BLaER1 (cell line): ENCODE measurements around the gene PGA4.
"Not testable (repeated sequence)": the region's sequence is repeated elsewhere in the genome, so short reads cannot be mapped to it uniquely, and the experiment has no call there.

Experiments used
- H3K27ac ChIP-seq: shearing (Covaris generic); formaldehyde crosslinking; 2 replicates; pipeline ENCODE4 v1.8.1; 2022
- H3K27me3 ChIP-seq: shearing (Covaris generic); formaldehyde crosslinking; 2 replicates; pipeline ENCODE4 v1.8.1; 2022
- H3K36me3 ChIP-seq: shearing (Covaris generic); formaldehyde crosslinking; 2 replicates; pipeline ENCODE4 v1.8.1; 2022
- H3K4me1 ChIP-seq: shearing (Covaris generic); formaldehyde crosslinking; 2 replicates; pipeline ENCODE4 v1.8.1; 2022
- H3K4me2 ChIP-seq: shearing (Covaris generic); formaldehyde crosslinking; 2 replicates; pipeline ENCODE4 v1.8.1; 2022
- H3K4me3 ChIP-seq: shearing (Covaris generic); formaldehyde crosslinking; 2 replicates; pipeline ENCODE4 v1.8.1; 2022
- H3K9ac ChIP-seq: shearing (Covaris generic); formaldehyde crosslinking; 2 replicates; pipeline ENCODE4 v1.8.1; 2022
- H3K9me3 ChIP-seq: shearing (Covaris generic); formaldehyde crosslinking; 2 replicates; pipeline ENCODE4 v1.8.1; 2022
- H4K20me1 ChIP-seq: shearing (Covaris generic); formaldehyde crosslinking; 2 replicates; pipeline ENCODE4 v1.8.1; 2022
- Cebpa-rat ChIP-seq: shearing (Covaris generic); IDR thresholded peaks from 2 replicates; pipeline ENCODE4 v1.8.1; 2022

The PGA4 gene

DNA sequence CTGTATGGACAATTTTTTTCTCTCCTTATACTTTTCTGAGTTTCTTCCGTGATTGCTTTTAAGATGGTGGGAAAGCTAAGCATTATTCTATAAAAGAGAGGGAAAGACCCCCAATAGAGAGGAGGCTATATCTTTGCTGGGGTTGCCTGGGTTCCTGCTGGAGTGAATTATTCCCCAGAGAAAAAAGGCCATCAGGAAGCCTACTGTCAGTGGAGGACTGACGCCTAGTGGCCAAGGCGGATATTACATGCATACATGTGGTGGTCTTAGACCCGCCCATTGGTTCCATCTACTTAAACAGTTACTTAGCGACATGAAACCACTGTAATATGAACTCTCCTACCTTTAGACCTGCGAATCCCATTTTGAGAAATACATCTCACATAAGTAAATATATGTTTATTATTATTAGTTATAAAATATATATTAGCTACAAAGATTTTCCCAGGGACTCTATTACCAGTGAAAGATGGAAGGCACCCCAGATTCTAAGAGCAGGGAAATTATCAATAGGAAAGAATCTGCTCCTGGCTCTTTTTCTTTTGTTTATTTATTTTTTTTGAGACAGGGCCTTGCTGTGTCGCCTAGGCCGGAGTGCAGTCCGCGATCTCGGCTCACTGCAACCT lies 34.5 kb upstream of the PGA4 start:
- TF ChIP-seq Cebpa-rat = no peak
- no peak overlapping the region for H3K4me3 ChIP-seq
- peaks cover 8% of the 10 kb centered on the region; the same call in 1 of the 2 replicates for H3K9me3 ChIP-seq
- no peak overlapping the region for H3K9ac ChIP-seq
- peaks cover 6% of the 10 kb centered on the region; the same call in 1 of the 2 replicates for H3K4me1 ChIP-seq
- H3K27me3 ChIP-seq = no peaks in the 10 kb centered on the region
- H3K4me2 ChIP-seq = no peak overlapping the region
- H3K36me3 ChIP-seq = no peaks in the 10 kb centered on the region
- no peaks in the 10 kb centered on the region for H4K20me1 ChIP-seq
- no peak overlapping the region for H3K27ac ChIP-seq

DNA sequence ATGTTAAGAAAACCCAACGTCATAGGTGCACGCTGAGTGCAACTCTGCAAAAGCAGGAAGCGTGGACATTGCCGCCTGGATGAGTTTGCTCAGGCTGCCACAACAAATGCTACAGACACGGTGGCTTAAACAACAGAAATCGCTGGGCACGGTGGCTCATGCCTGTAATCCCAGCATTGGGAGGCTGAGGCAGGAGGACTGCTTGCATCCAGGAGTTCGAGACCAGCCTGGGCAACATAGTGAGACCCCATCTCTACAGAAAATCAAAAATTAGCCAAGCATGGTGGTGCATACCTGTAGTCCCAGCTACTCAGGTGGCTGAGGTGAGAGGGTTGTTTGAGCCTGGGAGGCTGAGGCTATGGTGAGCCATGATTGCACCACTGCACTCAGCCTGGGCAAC lies 32.2 kb upstream of the PGA4 start:
- TF ChIP-seq Cebpa-rat = no peak
- no peak overlapping the region for H3K4me2 ChIP-seq

DNA sequence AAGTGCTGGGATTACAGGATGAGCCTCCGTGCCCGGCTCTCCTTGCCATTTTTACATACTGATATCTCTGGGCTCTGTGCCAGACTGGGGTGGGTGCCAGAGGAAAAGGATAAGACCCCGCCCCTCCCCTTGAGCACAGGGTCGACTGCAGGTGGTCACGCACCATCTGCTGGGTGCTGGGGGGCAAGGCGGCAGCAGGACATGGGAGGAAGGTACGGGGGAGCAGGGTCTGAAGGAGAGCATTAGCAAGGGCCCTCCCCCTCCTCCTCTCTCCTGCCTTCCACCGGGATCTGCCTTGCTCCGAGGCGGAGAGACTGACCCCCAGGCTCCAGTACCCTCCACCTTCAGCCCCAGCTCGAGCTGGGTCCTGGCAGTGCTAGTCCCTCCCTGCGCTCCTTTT lies 28.6 kb upstream of the PGA4 start:
- TF ChIP-seq Cebpa-rat = no peak
- Histone ChIP-seq H3K4me1 (peaks cover 12% of the 10 kb centered on the region), H3K27ac (no peak overlapping the region), H3K9me3 (peaks cover 14% of the 10 kb centered on the region), H3K4me3 (no peak overlapping the region), H3K27me3 (no peaks in the 10 kb centered on the region), H3K4me2 (no peak overlapping the region), H3K36me3 (no peaks in the 10 kb centered on the region), H3K9ac (no peak overlapping the region), H4K20me1 (no peaks in the 10 kb centered on the region)

More for the DNA sequence above, 32.2 kb upstream of the PGA4 start:
- H3K4me3 ChIP-seq = no peak overlapping the region
- H3K4me1 ChIP-seq = peaks cover 6% of the 10 kb centered on the region; the same call in 1 of the 2 replicates
- peaks cover 8% of the 10 kb centered on the region; the same call in 1 of the 2 replicates for H3K9me3 ChIP-seq
- H3K27ac ChIP-seq = no peak overlapping the region
- no peaks in the 10 kb centered on the region for H3K27me3 ChIP-seq
- H3K36me3 ChIP-seq = no peaks in the 10 kb centered on the region
- H3K9ac ChIP-seq = no peak overlapping the region
- H4K20me1 ChIP-seq = no peaks in the 10 kb centered on the region

DNA sequence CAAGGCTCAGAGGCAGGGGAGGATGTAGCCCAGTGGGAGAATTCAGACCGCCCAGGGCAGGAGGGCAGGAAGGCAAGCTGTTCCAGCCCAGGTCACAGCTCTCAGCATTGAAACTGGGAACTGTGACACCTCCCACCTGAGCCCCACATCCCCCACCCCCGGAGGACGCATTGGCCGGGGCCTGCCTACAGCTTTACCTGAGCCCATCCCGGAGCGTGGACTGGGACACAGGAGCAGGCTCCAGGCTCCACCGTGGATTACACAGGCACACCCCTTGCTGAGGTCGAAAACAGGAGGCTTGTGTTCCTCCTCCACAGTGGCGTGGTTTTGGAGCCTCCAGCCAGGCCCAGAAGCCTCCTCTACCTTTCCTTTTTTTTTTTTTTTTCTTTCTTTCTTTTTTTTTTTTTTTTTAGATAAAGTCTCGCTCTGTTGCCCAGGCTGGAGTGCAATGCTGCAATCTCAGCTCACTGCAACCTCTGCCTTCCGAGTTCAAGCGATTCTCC lies 27.9 kb upstream of the PGA4 start:
- no peak for TF ChIP-seq Cebpa-rat
- Histone ChIP-seq H3K4me1 (peaks cover 12% of the 10 kb centered on the region), H3K9ac (no peak overlapping the region)

DNA sequence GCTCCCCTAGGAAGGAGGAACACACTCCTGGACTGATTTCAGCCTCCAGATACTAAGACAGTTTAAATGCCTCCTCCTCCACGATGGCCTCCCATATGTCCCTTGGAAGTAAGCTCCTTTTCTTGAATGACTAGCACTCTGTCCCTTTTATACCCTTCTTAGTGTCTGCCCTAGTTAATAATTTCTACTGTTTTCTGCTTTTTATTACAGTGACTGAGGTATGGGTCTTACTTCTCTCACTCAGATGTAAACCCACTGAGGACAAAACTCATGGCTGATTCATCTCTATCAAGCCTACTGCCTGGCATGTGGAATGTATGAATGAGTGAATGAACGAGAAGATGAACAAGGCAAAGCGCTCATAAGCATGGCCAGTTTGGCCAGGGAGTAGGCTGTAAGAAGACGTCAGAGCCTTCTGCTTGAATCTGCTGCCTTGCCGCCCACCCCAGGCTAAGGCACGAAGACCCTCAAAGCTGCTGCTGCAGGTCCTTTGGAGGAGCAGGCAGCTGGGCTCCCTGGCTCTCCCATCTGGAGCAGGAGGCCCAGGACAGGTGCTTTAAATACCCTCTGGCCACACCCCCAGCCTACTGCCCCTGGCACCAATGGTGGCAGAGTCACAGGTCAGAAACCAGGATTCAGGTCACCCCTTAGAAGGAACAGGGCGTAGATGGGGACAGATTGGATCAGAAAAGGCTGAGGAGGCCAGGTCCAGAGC lies 27.0 kb upstream of the PGA4 start:
- Histone ChIP-seq H3K27ac (no peak overlapping the region), H3K4me1 (peaks cover 12% of the 10 kb centered on the region), H3K27me3 (no peaks in the 10 kb centered on the region), H3K9me3 (peaks cover 23% of the 10 kb centered on the region), H3K4me2 (peak overlapping the region; percentile 54), H4K20me1 (no peaks in the 10 kb centered on the region), H3K36me3 (no peaks in the 10 kb centered on the region), H3K4me3 (no peak overlapping the region), H3K9ac (no peak overlapping the region)
- TF ChIP-seq Cebpa-rat = no peak

More for the DNA sequence above, 27.9 kb upstream of the PGA4 start:
- Histone ChIP-seq H3K36me3 (no peaks in the 10 kb centered on the region), H3K27me3 (no peaks in the 10 kb centered on the region), H3K4me3 (no peak overlapping the region), H3K9me3 (peaks cover 20% of the 10 kb centered on the region), H3K4me2 (no peak overlapping the region), H3K27ac (no peak overlapping the region), H4K20me1 (no peaks in the 10 kb centered on the region)

DNA sequence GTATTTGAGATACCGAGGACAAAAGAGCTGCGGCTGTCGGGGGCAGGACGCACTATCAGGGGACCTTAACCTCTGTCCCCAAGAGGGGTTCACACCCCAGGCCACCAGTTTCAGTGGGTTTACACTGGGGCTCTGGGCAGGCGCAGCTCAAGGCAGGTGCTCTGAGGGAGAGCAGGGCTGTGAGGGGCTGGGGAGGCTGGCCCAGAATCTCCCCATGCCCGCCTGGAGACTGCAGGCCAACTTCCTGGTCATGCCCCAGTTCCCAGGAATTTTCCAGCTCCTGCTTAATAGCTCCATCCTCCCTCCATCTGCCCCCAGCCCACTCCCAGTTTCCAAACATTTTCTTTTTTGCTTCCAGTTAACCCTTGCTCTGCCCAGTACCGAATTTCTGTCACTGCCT lies 26.4 kb upstream of the PGA4 start:
- H3K27me3 ChIP-seq = no peaks in the 10 kb centered on the region
- H3K4me2 ChIP-seq = peak overlapping the region; percentile 54
- H3K36me3 ChIP-seq = no peaks in the 10 kb centered on the region
- H3K9me3 ChIP-seq = peaks cover 20% of the 10 kb centered on the region
- no peak overlapping the region for H3K27ac ChIP-seq
- peaks cover 12% of the 10 kb centered on the region for H3K4me1 ChIP-seq
- H3K9ac ChIP-seq = no peak overlapping the region
- no peak overlapping the region for H3K4me3 ChIP-seq
- no peaks in the 10 kb centered on the region for H4K20me1 ChIP-seq
- no peak for TF ChIP-seq Cebpa-rat

DNA sequence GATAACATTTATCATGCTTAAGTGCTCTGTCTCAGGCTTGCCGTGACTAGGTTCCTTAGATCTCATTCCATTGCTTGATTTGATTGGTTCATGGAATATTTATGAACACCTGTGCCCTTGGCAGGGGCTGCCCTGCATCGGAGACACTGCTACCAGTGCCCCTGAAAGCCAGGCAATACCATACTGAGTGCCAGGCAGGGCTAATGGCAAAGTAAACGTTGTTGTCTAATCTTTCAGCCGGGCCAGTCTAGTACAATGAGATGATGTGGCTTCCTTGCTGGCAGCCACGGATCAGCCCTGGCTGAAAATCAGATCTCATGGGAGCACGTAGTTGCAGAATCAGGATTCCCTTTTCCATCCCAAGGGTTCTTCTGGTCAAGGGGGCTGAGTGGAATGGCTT lies 23.8 kb upstream of the PGA4 start:
- TF ChIP-seq Cebpa-rat = no peak
- no peaks in the 10 kb centered on the region for H4K20me1 ChIP-seq
- no peak overlapping the region for H3K9ac ChIP-seq
- peaks cover 32% of the 10 kb centered on the region for H3K4me1 ChIP-seq
- peaks cover 15% of the 10 kb centered on the region for H3K9me3 ChIP-seq
- H3K36me3 ChIP-seq = no peaks in the 10 kb centered on the region
- H3K27ac ChIP-seq = no peak overlapping the region
- no peak overlapping the region for H3K4me2 ChIP-seq
- H3K27me3 ChIP-seq = no peaks in the 10 kb centered on the region
- H3K4me3 ChIP-seq = no peak overlapping the region

DNA sequence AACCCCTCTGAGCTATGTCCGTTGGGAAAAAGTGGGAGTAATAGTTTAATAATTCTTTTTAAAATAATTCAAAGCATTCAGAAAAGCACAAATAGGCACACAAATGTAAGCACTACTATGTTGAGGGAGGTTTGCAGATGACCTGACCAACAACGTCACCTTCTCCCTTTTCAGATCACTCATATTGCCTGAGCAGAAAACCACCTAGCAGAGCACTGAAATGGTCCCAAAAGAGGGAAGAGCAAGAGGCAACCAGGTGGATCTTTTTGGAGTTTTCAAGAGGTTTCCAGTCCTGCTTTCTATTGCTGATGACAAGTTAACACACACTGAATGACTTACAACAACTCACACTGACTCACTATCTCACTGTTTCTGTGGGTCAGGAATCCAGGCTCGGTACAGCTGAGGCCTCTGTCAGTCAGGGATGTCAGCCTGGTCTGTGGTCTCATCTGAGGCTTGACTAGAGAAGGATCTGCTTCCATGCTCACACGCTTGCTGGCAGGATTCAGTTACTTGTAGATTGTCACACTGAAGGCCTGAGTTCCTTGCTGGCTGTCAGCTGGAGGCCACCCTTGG lies 23.1 kb upstream of the PGA4 start:
- no peaks in the 10 kb centered on the region for H3K36me3 ChIP-seq
- H3K9ac ChIP-seq = no peak overlapping the region
- no peak overlapping the region for H3K4me2 ChIP-seq
- H4K20me1 ChIP-seq = no peaks in the 10 kb centered on the region
- no peaks in the 10 kb centered on the region for H3K27me3 ChIP-seq
- no peak overlapping the region for H3K27ac ChIP-seq
- TF ChIP-seq Cebpa-rat = no peak
- peaks cover 15% of the 10 kb centered on the region for H3K9me3 ChIP-seq
- H3K4me3 ChIP-seq = no peak overlapping the region
- peaks cover 32% of the 10 kb centered on the region for H3K4me1 ChIP-seq

DNA sequence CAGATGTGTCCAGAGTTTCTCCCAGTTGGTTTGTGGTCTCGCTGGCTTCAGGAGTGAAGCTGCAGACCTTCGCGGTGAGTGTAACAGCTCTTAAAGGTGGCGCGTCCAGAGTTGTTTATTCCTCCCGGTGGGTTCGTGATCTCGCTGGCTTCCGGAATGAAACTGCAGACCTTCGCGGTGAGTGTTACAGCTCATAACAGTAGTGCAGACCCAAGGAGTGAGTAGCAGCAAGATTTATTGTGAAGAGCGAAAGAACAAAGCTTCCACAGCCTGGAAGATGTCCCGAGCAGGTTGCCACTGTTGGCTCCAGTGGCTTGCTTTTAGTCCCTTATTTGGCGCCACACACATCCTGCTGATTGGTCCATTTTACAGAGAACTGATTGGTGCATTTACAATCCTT lies 20.7 kb upstream of the PGA4 start:
- Histone ChIP-seq H3K4me3 (no peak overlapping the region), H3K4me2 (peak overlapping the region; percentile 49), H3K4me1 (peaks cover 21% of the 10 kb centered on the region), H3K9ac (no peak overlapping the region), H3K27ac (no peak overlapping the region), H4K20me1 (no peaks in the 10 kb centered on the region), H3K27me3 (no peaks in the 10 kb centered on the region), H3K9me3 (peaks cover 15% of the 10 kb centered on the region), H3K36me3 (no peaks in the 10 kb centered on the region)
- no peak for TF ChIP-seq Cebpa-rat

DNA sequence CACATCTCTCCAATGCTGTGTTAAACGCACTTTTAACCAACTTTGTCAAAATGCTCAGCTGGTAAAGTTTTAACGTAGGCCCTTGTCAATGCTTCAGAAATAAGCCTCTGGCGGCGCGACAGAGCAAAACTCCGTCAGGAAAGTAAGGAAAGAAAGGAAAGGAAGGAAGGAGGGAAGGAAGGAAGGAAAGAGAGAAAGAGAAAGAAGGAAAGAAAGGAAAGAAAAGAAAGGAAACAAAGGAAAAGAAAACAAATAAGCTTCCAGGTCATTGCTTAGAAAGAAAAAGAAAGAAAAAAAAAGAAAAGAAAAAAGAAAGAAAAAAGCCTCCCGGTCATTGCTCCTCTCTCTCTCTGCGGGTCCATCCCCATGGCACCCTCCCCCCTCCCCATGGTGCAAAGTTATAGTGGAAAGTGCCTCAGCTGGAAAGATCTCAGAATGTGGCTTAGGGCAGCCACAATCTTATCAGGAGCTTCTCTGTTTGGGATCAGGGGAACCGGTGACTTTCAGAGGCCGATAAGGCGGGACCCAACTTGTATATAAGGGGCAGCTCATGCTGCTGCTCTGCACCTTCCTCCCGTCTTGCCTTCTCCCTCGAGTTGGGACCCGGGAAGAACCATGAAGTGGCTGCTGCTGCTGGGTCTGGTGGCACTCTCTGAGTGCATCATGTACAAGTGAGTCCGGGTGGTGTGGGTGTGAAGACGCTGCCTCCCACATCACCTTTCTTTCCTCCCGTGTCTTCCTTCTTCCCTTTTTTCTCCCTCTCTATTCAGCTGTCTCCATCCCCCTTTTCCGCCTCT lies 19.0 kb upstream of the PGA4 start, which contains the start of gene PGA3:
Gene PGA3 (plus strand): TSS at position 566 of the 797 bp plus-strand sequence. CDS start 50 bp downstream, at position 616.
- Histone ChIP-seq H3K9me3 (peaks cover 14% of the 10 kb centered on the region), H3K4me1 (peaks cover 21% of the 10 kb centered on the region), H3K4me2 (peak within 1 kb of the TSS; percentile 18; the same call in 1 of the 2 replicates)
- H3K27ac ChIP-seq, H3K36me3 ChIP-seq, H3K9ac ChIP-seq, H4K20me1 ChIP-seq, H3K27me3 ChIP-seq, H3K4me3 ChIP-seq: not testable (repeated sequence)

DNA sequence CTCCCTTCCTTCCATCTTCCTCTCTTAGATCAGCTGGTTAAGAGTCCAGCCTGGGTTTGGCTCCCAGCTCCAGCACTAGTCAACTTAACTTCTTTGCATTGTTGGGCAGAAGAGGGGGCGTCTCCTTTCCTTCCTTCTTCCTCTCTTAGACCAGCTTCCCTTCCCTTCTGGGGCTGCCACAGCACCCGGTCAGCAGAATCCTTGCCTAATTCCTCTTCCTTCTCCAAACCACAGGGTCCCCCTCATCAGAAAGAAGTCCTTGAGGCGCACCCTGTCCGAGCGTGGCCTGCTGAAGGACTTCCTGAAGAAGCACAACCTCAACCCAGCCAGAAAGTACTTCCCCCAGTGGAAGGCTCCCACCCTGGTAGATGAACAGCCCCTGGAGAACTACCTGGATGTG lies 18.3 kb upstream of the PGA4 start:
- not testable (repeated sequence) for H3K9me3 ChIP-seq, H3K27me3 ChIP-seq, H3K27ac ChIP-seq, H3K4me3 ChIP-seq, H3K36me3 ChIP-seq, H4K20me1 ChIP-seq, H3K4me2 ChIP-seq, H3K9ac ChIP-seq
- peaks cover 21% of the 10 kb centered on the region for H3K4me1 ChIP-seq

DNA sequence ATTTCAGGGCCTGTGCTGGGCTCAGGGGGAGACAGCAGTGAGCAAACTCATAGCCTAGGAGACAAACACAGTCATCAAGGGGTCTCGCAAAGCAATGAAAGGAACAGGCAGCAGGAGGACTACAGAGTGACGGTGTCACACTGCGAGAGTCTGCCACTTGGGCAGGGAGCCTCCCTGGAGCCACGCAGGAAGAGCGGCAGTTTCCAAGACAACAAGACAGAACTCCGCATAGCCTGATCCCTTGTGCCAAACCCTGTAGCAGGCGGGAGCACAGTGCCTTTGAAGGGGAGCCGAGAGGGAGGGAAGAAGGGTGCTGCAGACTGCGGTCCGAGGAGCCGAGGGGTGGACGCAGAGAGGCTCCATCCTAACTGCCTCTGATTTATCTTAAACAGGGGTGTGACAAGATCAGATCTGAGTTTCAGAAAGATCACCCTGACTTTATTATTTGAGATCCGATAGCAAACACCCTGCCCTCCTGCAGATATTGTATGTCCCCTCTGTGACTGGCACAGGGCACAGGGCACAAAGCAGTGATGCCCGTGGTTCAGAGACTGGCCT lies 17.6 kb upstream of the PGA4 start:
- not testable (repeated sequence) for H3K9ac ChIP-seq, H3K9me3 ChIP-seq, H3K27ac ChIP-seq, H3K27me3 ChIP-seq, H3K4me3 ChIP-seq, H3K4me2 ChIP-seq, H4K20me1 ChIP-seq, H3K36me3 ChIP-seq
- peaks cover 21% of the 10 kb centered on the region for H3K4me1 ChIP-seq
